GM04503 (cell line): ENCODE results near the gene FNDC11.

Source experiments
- DNase-seq: peaks from one replicate; pipeline ENCODE4 v3.0.0-alpha.2; 2012; ENCODE audit warnings: low read depth

The FNDC11 gene

GRCh38 chr20:63540417-63541186 is 13.4 kb upstream of the FNDC11 start:
- peak; percentile 17 for DNase-seq

GRCh38 chr20:63541371-63541770 is 12.6 kb upstream of the FNDC11 start:
- DNase-seq = no peak

GRCh38 chr20:63542031-63542559 is 11.9 kb upstream of the FNDC11 start:
- DNase-seq = no peak

GRCh38 chr20:63542696-63543095 is 11.3 kb upstream of the FNDC11 start:
- no peak for DNase-seq

- DNase-seq = no peak
Measured at GRCh38 chr20:63543131-63543530, 10.8 kb upstream of the FNDC11 start.

GRCh38 chr20:63543733-63544132 is 10.2 kb upstream of the FNDC11 start:
- DNase-seq = no peak

GRCh38 chr20:63544241-63544957 is 9.6 kb upstream of the FNDC11 start:
- no peak for DNase-seq

- no peak for DNase-seq
Measured at GRCh38 chr20:63544958-63545516, 8.9 kb upstream of the FNDC11 start.

GRCh38 chr20:63545814-63546213 is 8.1 kb upstream of the FNDC11 start:
- DNase-seq = no peak

- DNase-seq = no peak
Measured at GRCh38 chr20:63546256-63546955, 7.6 kb upstream of the FNDC11 start.

GRCh38 chr20:63546956-63547724 is 6.8 kb upstream of the FNDC11 start:
- no peak for DNase-seq

GRCh38 chr20:63547725-63548480 is 6.1 kb upstream of the FNDC11 start, which contains the start of gene SRMS:
SRMS (minus strand) TSS chr20:63547749; CDS start chr20:63547463, 286 bp downstream.
- DNase-seq = no peak

GRCh38 chr20:63548542-63548941 is 5.4 kb upstream of the FNDC11 start:
- DNase-seq = no peak

- no peak for DNase-seq
Measured at GRCh38 chr20:63549019-63549418, 4.9 kb upstream of the FNDC11 start.

GRCh38 chr20:63549679-63550282 is 4.2 kb upstream of the FNDC11 start:
- DNase-seq = no peak

GRCh38 chr20:63551068-63551467 is 2.9 kb upstream of the FNDC11 start:
- no peak for DNase-seq

- no peak for DNase-seq
Measured at GRCh38 chr20:63552481-63553249, 1.3 kb upstream of the FNDC11 start.

- no peak for DNase-seq
Measured at GRCh38 chr20:63553251-63553932, 567 bp upstream of the FNDC11 start.
